ENCODE results near the gene RHBG.

RHBG gene

DNA sequence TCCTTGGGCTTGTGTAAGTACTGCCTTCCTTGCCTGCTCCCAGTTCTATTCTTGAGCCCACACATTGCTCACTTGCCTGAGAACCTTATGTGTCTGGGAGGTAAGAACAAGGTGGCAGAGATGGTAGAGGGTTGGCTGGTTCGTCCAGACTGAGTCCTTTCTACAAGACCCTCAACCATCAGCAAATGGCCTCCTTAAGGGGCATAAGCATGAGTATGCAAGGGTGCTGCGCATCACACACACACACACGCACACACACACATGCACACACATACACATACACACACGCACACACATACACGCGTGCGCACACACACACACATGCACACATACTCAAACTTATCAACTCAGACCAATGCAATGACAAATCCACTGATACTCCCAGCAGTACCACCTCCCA is 56.9 kb downstream of the RHBG start:
- in situ Hi-C loops (cut with HindIII; ENCODE audit: low pct_ligation_motif_present, low sequenced_read_pairs) = no loop called here
- Histone ChIP-seq H3K36me3 (replicated peaks) (no peaks in the 10 kb centered on the region), H3K27ac (no peak overlapping the region), H3K4me3 (ENCODE audit: low read depth, low read length) (no peak overlapping the region), H3K27me3 (replicated peaks) (peaks cover 94% of the 10 kb centered on the region)
- TF ChIP-seq, protein P1, sequence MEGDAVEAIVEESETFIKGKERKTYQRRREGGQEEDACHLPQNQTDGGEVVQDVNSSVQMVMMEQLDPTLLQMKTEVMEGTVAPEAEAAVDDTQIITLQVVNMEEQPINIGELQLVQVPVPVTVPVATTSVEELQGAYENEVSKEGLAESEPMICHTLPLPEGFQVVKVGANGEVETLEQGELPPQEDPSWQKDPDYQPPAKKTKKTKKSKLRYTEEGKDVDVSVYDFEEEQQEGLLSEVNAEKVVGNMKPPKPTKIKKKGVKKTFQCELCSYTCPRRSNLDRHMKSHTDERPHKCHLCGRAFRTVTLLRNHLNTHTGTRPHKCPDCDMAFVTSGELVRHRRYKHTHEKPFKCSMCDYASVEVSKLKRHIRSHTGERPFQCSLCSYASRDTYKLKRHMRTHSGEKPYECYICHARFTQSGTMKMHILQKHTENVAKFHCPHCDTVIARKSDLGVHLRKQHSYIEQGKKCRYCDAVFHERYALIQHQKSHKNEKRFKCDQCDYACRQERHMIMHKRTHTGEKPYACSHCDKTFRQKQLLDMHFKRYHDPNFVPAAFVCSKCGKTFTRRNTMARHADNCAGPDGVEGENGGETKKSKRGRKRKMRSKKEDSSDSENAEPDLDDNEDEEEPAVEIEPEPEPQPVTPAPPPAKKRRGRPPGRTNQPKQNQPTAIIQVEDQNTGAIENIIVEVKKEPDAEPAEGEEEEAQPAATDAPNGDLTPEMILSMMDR (IDR thresholded peaks at IDR 0.05; ENCODE audit: low read depth, low read length, missing control alignments) = no peak
- no peak for DNase-seq

DNA sequence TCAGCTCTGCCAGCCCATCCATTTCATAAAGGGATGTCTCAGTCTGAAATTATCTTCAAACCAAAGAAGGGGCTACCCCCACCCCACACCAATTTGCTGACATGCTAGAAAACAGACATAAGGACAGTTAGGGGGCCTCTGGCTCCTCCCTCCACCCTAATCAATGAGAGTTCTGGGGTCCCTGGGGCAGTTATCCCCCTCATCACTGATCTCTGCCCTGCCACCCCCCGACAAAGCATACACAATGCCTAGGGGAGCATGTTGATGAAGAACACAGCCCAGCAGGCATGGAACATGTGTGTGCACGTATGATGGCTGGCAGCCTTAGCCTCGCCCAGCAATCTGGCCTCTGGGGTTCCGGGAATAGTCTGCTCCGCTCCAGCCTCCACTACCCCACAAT is 58.9 kb downstream of the RHBG start:
- H3K4me3 ChIP-seq (ENCODE audit: low read depth, low read length) = no peak overlapping the region
- H3K27me3 ChIP-seq (replicated peaks) = peaks cover 92% of the 10 kb centered on the region
- no peaks in the 10 kb centered on the region for H3K36me3 ChIP-seq (replicated peaks)
- TF ChIP-seq, protein P1 (IDR thresholded peaks at IDR 0.05; ENCODE audit: low read depth, low read length, missing control alignments) = no peak
- in situ Hi-C loops (cut with HindIII; ENCODE audit: low pct_ligation_motif_present, low sequenced_read_pairs) = no loop called here
- H3K27ac ChIP-seq = no peak overlapping the region
- DNase-seq = no peak

DNA sequence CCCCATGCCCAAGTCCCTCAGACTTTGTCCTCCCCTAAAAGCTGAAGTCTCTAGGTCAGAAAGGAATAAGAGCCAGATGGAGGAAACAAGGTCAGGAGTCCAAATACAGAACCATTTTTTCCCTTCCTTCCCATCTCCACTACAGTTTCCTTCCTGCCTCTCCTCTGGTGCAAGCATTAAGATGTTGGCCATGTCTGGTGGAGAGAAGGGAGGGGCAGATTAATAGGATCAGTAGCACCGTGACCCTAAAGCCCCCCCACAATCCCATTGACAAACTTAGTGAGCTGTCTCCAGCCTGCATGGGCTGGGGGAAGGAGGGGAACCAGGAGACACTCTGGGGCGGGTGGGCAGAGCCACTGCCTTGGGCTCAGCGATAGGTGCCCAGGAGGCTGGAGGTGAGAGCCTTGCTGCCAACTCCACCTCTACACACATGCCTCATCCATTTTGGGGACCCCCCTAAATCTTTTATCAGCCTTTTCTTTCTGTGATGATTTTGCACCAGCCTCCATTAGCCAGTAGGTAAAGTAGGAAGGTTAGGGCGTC is 59.8 kb downstream of the RHBG start:
- H3K27ac ChIP-seq = no peak overlapping the region
- H3K4me3 ChIP-seq (ENCODE audit: low read depth, low read length) = no peak overlapping the region
- H3K36me3 ChIP-seq (replicated peaks) = no peaks in the 10 kb centered on the region
- H3K27me3 ChIP-seq (replicated peaks) = peaks cover 92% of the 10 kb centered on the region
- in situ Hi-C loops (cut with HindIII; ENCODE audit: low pct_ligation_motif_present, low sequenced_read_pairs) = no loop called here
- no peak for DNase-seq
- TF ChIP-seq, protein P1 (IDR thresholded peaks at IDR 0.05; ENCODE audit: low read depth, low read length, missing control alignments) = no peak

DNA sequence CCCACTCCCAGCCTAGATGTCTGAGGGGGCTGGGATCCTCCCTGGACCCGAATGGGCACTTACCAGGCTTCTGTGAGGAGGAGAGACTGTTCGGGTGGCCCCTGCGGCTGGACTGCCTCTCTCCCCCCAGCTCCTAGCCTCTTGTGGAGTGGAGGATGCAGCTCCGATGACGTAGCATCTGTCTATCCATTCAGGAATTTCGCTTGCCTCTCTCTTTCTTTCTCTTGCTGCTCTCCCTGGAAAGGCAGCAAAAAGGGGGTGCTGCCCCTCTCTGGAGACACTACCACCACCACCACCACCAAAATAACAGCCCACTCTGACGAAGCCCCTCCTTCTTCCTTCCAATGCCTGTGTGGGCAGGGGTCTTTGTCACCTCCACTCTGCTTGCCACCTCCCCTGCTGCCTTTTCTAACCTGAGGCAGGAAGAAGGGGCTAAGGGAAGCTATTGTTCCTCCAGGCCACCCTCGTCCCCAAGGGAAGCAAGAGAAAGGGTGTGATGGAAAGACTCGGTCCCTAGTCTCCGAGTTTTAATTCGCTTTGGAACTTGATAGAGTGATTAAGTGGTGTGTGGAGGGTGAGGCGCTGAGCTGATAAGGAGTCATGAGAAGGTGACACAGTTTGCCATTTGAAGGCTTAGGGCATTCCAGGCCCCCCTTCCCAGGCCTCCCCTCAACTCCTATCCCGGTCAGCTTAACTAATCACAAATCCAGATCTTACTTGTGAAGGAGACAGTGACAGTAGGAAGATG is 60.5 kb downstream of the RHBG start:
- H3K27me3 ChIP-seq (replicated peaks) = peaks cover 92% of the 10 kb centered on the region
- in situ Hi-C loops (cut with HindIII; ENCODE audit: low pct_ligation_motif_present, low sequenced_read_pairs) = no loop called here
- TF ChIP-seq, protein P1 (IDR thresholded peaks at IDR 0.05; ENCODE audit: low read depth, low read length, missing control alignments) = no peak

DNA sequence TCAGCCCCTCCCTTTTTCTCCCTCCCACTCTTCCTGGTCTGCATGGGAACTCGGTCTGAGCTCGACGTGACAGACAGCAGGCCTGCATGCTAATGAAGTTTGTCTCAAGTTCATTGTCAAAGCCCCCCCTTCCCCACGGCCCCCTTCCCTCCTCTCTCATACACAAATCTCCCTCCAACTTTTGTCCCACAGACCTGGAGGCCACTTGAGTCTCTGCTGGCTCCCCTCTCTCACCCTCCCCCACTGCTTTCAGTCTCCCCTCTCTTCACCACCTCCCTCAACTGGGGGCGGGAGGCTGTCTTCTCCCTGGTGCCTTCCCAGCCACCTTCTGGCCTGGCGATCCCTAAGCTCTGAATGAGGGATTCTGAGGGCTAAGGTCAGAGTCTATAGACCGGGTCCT is 61.3 kb downstream of the RHBG start:
- in situ Hi-C loops (cut with HindIII; ENCODE audit: low pct_ligation_motif_present, low sequenced_read_pairs) = no loop called here
- DNase-seq = no peak
- Histone ChIP-seq H3K36me3 (replicated peaks) (no peaks in the 10 kb centered on the region), H3K4me3 (ENCODE audit: low read depth, low read length) (no peak overlapping the region), H3K27me3 (replicated peaks) (peaks cover 93% of the 10 kb centered on the region), H3K27ac (no peak overlapping the region)
- TF ChIP-seq, protein P1 (IDR thresholded peaks at IDR 0.05; ENCODE audit: low read depth, low read length, missing control alignments) = no peak

More for the DNA sequence above, 60.5 kb downstream of the RHBG start:
- no peak overlapping the region for H3K27ac ChIP-seq
- H3K36me3 ChIP-seq (replicated peaks) = no peaks in the 10 kb centered on the region
- H3K4me3 ChIP-seq (ENCODE audit: low read depth, low read length) = no peak overlapping the region
- DNase-seq = no peak
